Keratinocyte (primary cell): ENCODE data around the gene HABP4. TPM values are rescaled to one million over a fixed set of nuclear protein-coding genes. Genes with fewer than 3 reads are reported as not detected.

ENCODE experiments used
- DNase-seq: peaks from one replicate; pipeline ENCODE4 v3.0.0-alpha.2; 2011; ENCODE audit warnings: low read depth, missing footprints, low spot score
- FAIRE-seq: peaks from 2 replicates; lab custom pipeline; 2011; peaks lifted over from hg19 to GRCh38; lab: Jason Lieb, UNC
- H2AFZ ChIP-seq: 2 replicates; pipeline ENCODE4 v1.6.0; 2012; ENCODE audit warnings: low read length, control low read depth, inconsistent platforms; ENCODE audit not compliant: control insufficient read depth
- H3K27ac ChIP-seq: 2 replicates; pipeline ENCODE4 v1.5.1; 2011; ENCODE audit warnings: low read length; ENCODE audit not compliant: control insufficient read depth, insufficient read depth
- H3K27me3 ChIP-seq: 3 replicates; pipeline ENCODE4 v1.6.0; 2011; ENCODE audit warnings: low read length; ENCODE audit not compliant: control insufficient read depth, insufficient read depth; ENCODE audit errors: extremely low read depth
- H3K36me3 ChIP-seq, 2 experiments: 2 replicates in 1 of 2; 3 replicates in 1 of 2; pipeline ENCODE4 v1.5.1; 2011; ENCODE audit warnings: low read length in 2 of 2, mild to moderate bottlenecking in 1 of 2; ENCODE audit not compliant: control insufficient read depth in 2 of 2, insufficient read depth in 2 of 2; ENCODE audit errors: extremely low read depth in 1 of 2
- H3K4me1 ChIP-seq: 3 replicates; pipeline ENCODE4 v1.5.1; 2011; ENCODE audit warnings: low read length; ENCODE audit not compliant: control insufficient read depth, insufficient read depth; ENCODE audit errors: extremely low read depth
- H3K4me2 ChIP-seq: 3 replicates; pipeline ENCODE4 v1.6.0; 2011; ENCODE audit warnings: low read depth, low read length; ENCODE audit not compliant: control insufficient read depth, insufficient read depth; ENCODE audit errors: extremely low read depth
- H3K4me3 ChIP-seq, 3 experiments: fragments of 200-600 bp in 1 of 3; sonication (generic) in 1 of 3; 2 replicates in 2 of 3; 3 replicates in 1 of 3; pipeline ENCODE4 v1.5.1; 2011 to 2016; ENCODE audit warnings: low read length in 3 of 3, mild to moderate bottlenecking in 3 of 3, control low read depth in 2 of 3, inconsistent platforms in 1 of 3, low read depth in 1 of 3, mixed read lengths in 1 of 3, mixed run types in 1 of 3, moderate library complexity in 1 of 3; ENCODE audit not compliant: control insufficient read depth in 2 of 3, insufficient read depth in 2 of 3; ENCODE audit errors: extremely low read depth in 1 of 3
- H3K79me2 ChIP-seq: 2 replicates; pipeline ENCODE4 v1.6.0; 2012; ENCODE audit warnings: low read length; ENCODE audit not compliant: control insufficient read depth, insufficient read depth
- H3K9ac ChIP-seq: 3 replicates; pipeline ENCODE4 v1.6.0; 2011; ENCODE audit warnings: low read length; ENCODE audit not compliant: control insufficient read depth, insufficient read depth; ENCODE audit errors: extremely low read depth
- H3K9me1 ChIP-seq: 3 replicates; pipeline ENCODE4 v1.6.0; 2011; ENCODE audit warnings: low read length; ENCODE audit not compliant: control insufficient read depth, insufficient read depth; ENCODE audit errors: extremely low read depth
- H3K9me3 ChIP-seq: 2 replicates; pipeline ENCODE4 v1.5.1; 2012; ENCODE audit warnings: low read depth, low read length; ENCODE audit not compliant: control insufficient read depth
- H4K20me1 ChIP-seq: 3 replicates; pipeline ENCODE4 v1.6.0; 2011; ENCODE audit warnings: low read length; ENCODE audit not compliant: control insufficient read depth, insufficient read depth; ENCODE audit errors: extremely low read depth
- CTCF ChIP-seq, 3 experiments: IDR thresholded peaks in 1 of 3; conservative IDR thresholded peaks in 1 of 3; optimal IDR thresholded peaks in 1 of 3; 2 replicates in 2 of 3; 3 replicates in 1 of 3; pipeline versions ENCODE3 to v1.5.1; 2011; ENCODE audit warnings: low read length in 3 of 3, mild to moderate bottlenecking in 3 of 3, moderate library complexity in 2 of 3, control low read depth in 1 of 3, inconsistent platforms in 1 of 3; ENCODE audit not compliant: insufficient read depth in 2 of 3; ENCODE audit errors: extremely low read depth in 1 of 3
- EZH2 ChIP-seq: IDR thresholded peaks from one replicate; pipeline ENCODE4 v1.6.1; 2012; ENCODE audit warnings: inconsistent platforms, mild to moderate bottlenecking, low read length, moderate library complexity
- dilution Hi-C: fragments of 300-500 bp; cut with MboI; formaldehyde crosslinking; loops from one replicate; pipeline ENCODE4 v1.7.0; 2020; ENCODE audit warnings: low sequenced_read_pairs; ENCODE audit not compliant: extremely low pct_ligation_motif_present
- polyA plus RNA-seq, 5 experiments: library from polyadenylated mRNA; depleted of rRNA in 3 of 5; stranded (reverse) in 3 of 5; stranded (forward) in 1 of 5; unstranded in 1 of 5; fragments of >200 nt; gene quantifications; 1 replicate in 1 of 5; 2 replicates in 3 of 5; 3 replicates in 1 of 5; pipeline versions ENCODE4 v1.2.1 to v1.2.3, GENCODE V29; 2011 to 2012; ENCODE audit warnings: missing spikeins in 2 of 5, low read depth in 1 of 5, low replicate concordance in 1 of 5

The HABP4 gene
- polyA plus RNA-seq, 1 donor (not counting 4 experiments of a cell fraction or from before 2014, with no cell fraction given): 6.8 TPM

GRCh38 chr9:96490534-96491078 is 40.6 kb downstream of the HABP4 start:
- Histone ChIP-seq H3K27me3 (no peaks in the 10 kb centered on the region), H3K4me3 (no peak overlapping the region), H4K20me1 (no peaks in the 10 kb centered on the region), H3K79me2 (no peaks in the 10 kb centered on the region), H3K9ac (no peak overlapping the region), H3K4me2 (no peak overlapping the region), H2AFZ (no peak overlapping the region), H3K9me3 (no peaks in the 10 kb centered on the region), H3K36me3 (peaks cover 0 to 19% of the 10 kb centered on the region in 2 experiments), H3K27ac (no peak overlapping the region), H3K4me1 (no peaks in the 10 kb centered on the region), H3K9me1 (no peaks in the 10 kb centered on the region)
- dilution Hi-C loops: no loop called here
- DNase-seq: no peak
- TF ChIP-seq CTCF (optimal IDR thresholded peaks at IDR 0.05 in 1 of 3, IDR thresholded peaks at IDR 0.05 in 1 of 3, conservative IDR thresholded peaks at IDR 0.05 in 1 of 3; ENCODE audit: extremely low read depth in 1 of 3, insufficient read depth in 2 of 3, low read length in 3 of 3) (no peak), EZH2 (no peak)
- FAIRE-seq: no peak

GRCh38 chr9:96491079-96491879 is 41.3 kb downstream of the HABP4 start:
- H3K9me1 ChIP-seq: no peaks in the 10 kb centered on the region
- no peaks in the 10 kb centered on the region for H3K79me2 ChIP-seq
- no peak overlapping the region for H3K27ac ChIP-seq
- no peaks in the 10 kb centered on the region for H4K20me1 ChIP-seq
- no peak overlapping the region for H2AFZ ChIP-seq
- dilution Hi-C loops: no loop called here
- no peak overlapping the region for H3K9ac ChIP-seq
- H3K4me2 ChIP-seq: no peak overlapping the region
- no peaks in the 10 kb centered on the region for H3K4me1 ChIP-seq
- H3K9me3 ChIP-seq: no peaks in the 10 kb centered on the region
- FAIRE-seq (no peak), DNase-seq (no peak)
- peaks cover 0 to 19% of the 10 kb centered on the region in 2 experiments for H3K36me3 ChIP-seq
- H3K4me3 ChIP-seq: no peak overlapping the region
- no peaks in the 10 kb centered on the region for H3K27me3 ChIP-seq
- TF ChIP-seq CTCF (optimal IDR thresholded peaks at IDR 0.05 in 1 of 3, IDR thresholded peaks at IDR 0.05 in 1 of 3, conservative IDR thresholded peaks at IDR 0.05 in 1 of 3; ENCODE audit: extremely low read depth in 1 of 3, insufficient read depth in 2 of 3, low read length in 3 of 3) (no peak), EZH2 (no peak)
